Naive thymus-derived CD8-positive, alpha-beta T cell (primary cell): ENCODE data around the gene SPA17. TPM values are rescaled to one million over a fixed set of nuclear protein-coding genes. Genes with fewer than 3 reads are reported as not detected.

Source experiments
- ATAC-seq, 2 donors: fragments of 150-1000 bp; cut with Tn5 transposase in 1 of 2; sonication (Bioruptor Pico), chemical (Tn5 transposase) in 1 of 2; 1 replicate in 1 of 2; 2 replicates in 1 of 2; pipeline ENCODE4 v1.10.0; 2021; ENCODE audit warnings: mild to moderate bottlenecking in 2 of 2, moderate library complexity in 2 of 2
- POLR2A ChIA-PET: fragments of 350-600 bp; sonication (Branson Sonifier 250); formaldehyde crosslinking; loops from one replicate; lab custom pipeline; 2021; ENCODE audit warnings: antibody characterized with exemption; lab: Charles Lee
- DNase-seq, 10 donors: peaks; one replicate each; pipeline versions ENCODE4 v3.0.0 to v3.0.0-alpha.2; 2020 to 2022
- H3K27ac Mint-ChIP-seq, 10 donors: one replicate each; pipeline ENCODE4 v1.8.0; 2020 to 2022; ENCODE audit warnings: mild to moderate bottlenecking in 10 of 10, mixed read lengths in 10 of 10, moderate library complexity in 4 of 10, inconsistent platforms in 1 of 10
- H3K27me3 Mint-ChIP-seq, 5 donors: one replicate each; pipeline ENCODE4 v1.8.0; 2021 to 2022; ENCODE audit warnings: mixed read lengths in 5 of 5
- H3K36me3 Mint-ChIP-seq, 3 donors: one replicate each; pipeline ENCODE4 v1.8.0; 2020 to 2022; ENCODE audit warnings: mixed read lengths in 3 of 3, mild to moderate bottlenecking in 2 of 3, inconsistent platforms in 1 of 3
- H3K4me1 Mint-ChIP-seq, 4 donors: one replicate each; pipeline ENCODE4 v1.8.0; 2021 to 2022; ENCODE audit warnings: mixed read lengths in 4 of 4
- H3K4me3 Mint-ChIP-seq, 10 donors: one replicate each; pipeline ENCODE4 v1.8.0; 2020 to 2022; ENCODE audit warnings: mild to moderate bottlenecking in 10 of 10, mixed read lengths in 10 of 10, moderate library complexity in 6 of 10, inconsistent platforms in 1 of 10
- H3K9me3 Mint-ChIP-seq, 9 donors: one replicate each; pipeline ENCODE4 v1.8.0; 2020 to 2022; ENCODE audit warnings: mixed read lengths in 9 of 9, mild to moderate bottlenecking in 3 of 9, inconsistent platforms in 1 of 9, moderate library complexity in 1 of 9
- polyA plus RNA-seq, 3 donors: library from polyadenylated mRNA; unstranded; fragments of 300-500 nt; fragmentation: Illumina TruSeq; gene quantifications; one replicate each; pipeline ENCODE4 v1.2.3, GENCODE V29; 2021
- total RNA-seq, 8 experiments: library from RNA in 2 of 8; stranded (reverse) in 2 of 8; gene quantifications; one replicate each; pipeline ENCODE4 v1.2.3 and lab custom pipeline; 2021 to 2026

The SPA17 gene
- total and polyA plus RNA-seq, 5 experiments from 2014 or later: 0.36 to 2.5 (median 1.2) TPM

- Mint-ChIP-seq H3K4me3 (no peak overlapping the region), H3K9me3 (peaks cover 0 to 2% (median 0%) of the 10 kb centered on the region in 9 donors), H3K36me3 (peaks cover 4 to 22% (median 13%) of the 10 kb centered on the region in 3 donors), H3K27ac (no peak overlapping the region), H3K4me1 (peaks cover 18 to 31% (median 21%) of the 10 kb centered on the region in 4 donors), H3K27me3 (peaks cover 0 to 2% (median 0%) of the 10 kb centered on the region in 5 donors)
- POLR2A ChIA-PET: interaction anchor here (1.0 to 6.5 kb wide), 8 partner anchors 47 to 169 kb away, joined by 3 to 63 read pairs (median 4); partner anchors contain the start of genes ESAM and TBRG1
- ATAC-seq: no peak
- DNase-seq: peak in 9 of 10 donors; percentile 5 to 75 (median 52)
These were observed 4.5 kb upstream of the SPA17 start for GRCh38 chr11:124669193-124669592.

DNA sequence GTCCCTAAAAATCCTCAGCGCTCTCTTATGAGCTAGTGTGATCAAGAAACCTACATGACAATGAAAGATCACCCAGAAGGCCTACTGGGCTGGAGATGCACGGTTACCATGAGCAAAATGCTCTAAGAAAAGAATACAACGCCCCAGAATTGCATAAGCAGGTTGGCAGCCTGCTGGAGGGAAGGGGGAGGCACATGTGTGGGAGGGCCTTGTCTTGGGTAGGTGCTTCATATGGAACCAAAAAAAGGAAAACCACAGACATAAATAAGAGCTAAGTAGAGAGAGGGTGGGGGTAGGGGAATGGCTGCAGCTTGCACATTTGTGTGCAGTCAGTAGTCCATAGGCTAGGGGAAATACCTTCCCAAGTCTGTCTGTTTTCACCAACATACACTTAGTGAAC is 3.0 kb upstream of the SPA17 start:
- ATAC-seq (peak; percentile 69 to 73), DNase-seq (peak; percentile 25 to 86 (median 58))
- peaks cover 4 to 9% (median 6%) of the 10 kb centered on the region in 3 donors for H3K36me3 Mint-ChIP-seq
- peaks cover 0 to 2% (median 0%) of the 10 kb centered on the region in 5 donors for H3K27me3 Mint-ChIP-seq
- peak overlapping the region in 5 of 10 donors; percentile 61 to 90 (median 89) for H3K27ac Mint-ChIP-seq
- peaks cover 0 to 2% (median 0%) of the 10 kb centered on the region in 9 donors for H3K9me3 Mint-ChIP-seq
- H3K4me1 Mint-ChIP-seq: peaks cover 18 to 35% (median 26%) of the 10 kb centered on the region in 4 donors
- POLR2A ChIA-PET: interaction anchor here (0.9 to 6.5 kb wide), 9 partner anchors 70 to 283 kb away, joined by 3 to 63 read pairs (median 6); partner anchors contain the start of genes ESAM, MSANTD2, NRGN and VSIG2
- H3K4me3 Mint-ChIP-seq: peak overlapping the region in 9 of 10 donors; percentile 48 to 84 (median 62)

DNA sequence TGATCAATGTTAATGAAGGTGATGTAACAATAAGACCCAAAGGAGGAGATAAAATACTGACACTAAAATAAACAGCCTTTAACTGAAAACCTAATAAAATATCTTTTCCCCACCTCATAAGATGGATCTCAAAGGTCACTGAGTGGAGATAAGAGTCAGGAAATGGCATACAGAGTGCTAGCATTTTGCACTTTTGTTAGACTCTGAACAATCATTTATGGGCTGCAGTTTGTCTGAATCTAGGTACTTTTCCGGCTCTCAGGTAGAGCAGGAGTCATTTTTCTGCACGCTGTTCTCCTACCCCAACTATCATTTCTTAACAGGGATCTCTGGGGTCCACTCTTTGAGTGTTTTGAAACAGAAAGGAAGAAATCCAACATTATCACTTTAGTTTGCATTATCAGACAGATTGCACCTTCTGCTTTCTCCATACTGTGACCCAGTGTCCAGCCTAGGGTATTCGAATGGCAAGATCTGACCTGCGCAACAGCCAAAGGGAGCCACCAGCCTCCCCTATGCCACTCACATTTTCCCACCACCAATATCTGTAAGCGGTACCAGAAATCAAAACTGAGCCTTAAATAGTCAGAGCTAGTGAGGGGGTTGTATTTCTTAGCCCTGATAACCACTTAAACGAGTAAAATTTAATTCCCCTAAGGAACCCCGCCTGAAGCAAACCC is 1.0 kb upstream of the SPA17 start:
- no peak for ATAC-seq

DNA sequence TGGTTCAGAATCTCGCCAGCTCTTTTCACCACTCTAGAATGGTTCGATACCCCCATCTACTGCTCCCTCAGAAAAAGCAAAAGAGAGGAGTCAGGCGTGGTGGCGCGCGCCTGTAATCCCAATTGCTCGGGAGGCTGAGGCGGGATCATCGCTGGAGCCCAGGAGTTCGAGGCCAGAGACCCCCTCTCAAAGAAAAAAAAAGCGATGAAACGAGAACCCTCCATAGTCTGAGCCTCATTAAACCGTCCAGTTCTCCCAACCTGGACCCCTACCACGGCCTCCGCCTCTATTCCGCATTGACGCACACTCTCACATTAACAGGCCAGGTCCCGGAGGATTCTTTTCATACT is 439 bp downstream of the SPA17 start:
- ATAC-seq (no peak), DNase-seq (no peak)
- Mint-ChIP-seq H3K27me3 (peaks cover 0 to 2% (median 0%) of the 10 kb centered on the region in 5 donors), H3K36me3 (peaks cover 0 to 2% (median 0%) of the 10 kb centered on the region in 3 donors), H3K4me1 (peaks cover 18 to 39% (median 26%) of the 10 kb centered on the region in 4 donors), H3K27ac (peak overlapping the region in 9 of 10 donors; percentile 95 to 100 (median 98)), H3K4me3 (peak overlapping the region; percentile 78 to 98 (median 91)), H3K9me3 (peaks cover 0 to 2% (median 0%) of the 10 kb centered on the region in 9 donors)
- POLR2A ChIA-PET: interaction anchor here (0.6 to 6.5 kb wide), 11 partner anchors 10 to 280 kb away, joined by 3 to 63 read pairs (median 5); partner anchors contain the start of genes CCDC15, ESAM, MSANTD2 and TBRG1

More for the DNA sequence above, 1.0 kb upstream of the SPA17 start:
- peaks cover 0 to 2% (median 0%) of the 10 kb centered on the region in 5 donors for H3K27me3 Mint-ChIP-seq
- H3K36me3 Mint-ChIP-seq: peaks cover 0 to 2% (median 0%) of the 10 kb centered on the region in 3 donors
- POLR2A ChIA-PET: interaction anchor here (0.8 to 6.5 kb wide), 8 partner anchors 50 to 128 kb away, joined by 4 to 63 read pairs (median 13); partner anchors contain the start of genes ESAM, MSANTD2, TBRG1 and VSIG2
- DNase-seq: peak in 1 of 10 donors; percentile 3
- H3K9me3 Mint-ChIP-seq: peaks cover 0 to 2% (median 0%) of the 10 kb centered on the region in 9 donors
- peak overlapping the region in 8 of 10 donors; percentile 90 to 98 (median 94) for H3K27ac Mint-ChIP-seq
- peaks cover 18 to 39% (median 26%) of the 10 kb centered on the region in 4 donors for H3K4me1 Mint-ChIP-seq
- peak overlapping the region; percentile 78 to 98 (median 89) for H3K4me3 Mint-ChIP-seq

- Mint-ChIP-seq H3K9me3 (peaks cover 0 to 2% (median 0%) of the 10 kb centered on the region in 9 donors), H3K4me3 (peak overlapping the region; percentile 78 to 98 (median 91)), H3K27ac (peak overlapping the region in 9 of 10 donors; percentile 95 to 100 (median 98)), H3K36me3 (peaks cover 0 to 2% (median 0%) of the 10 kb centered on the region in 3 donors), H3K4me1 (peaks cover 18 to 39% (median 26%) of the 10 kb centered on the region in 4 donors), H3K27me3 (peaks cover 0 to 2% (median 0%) of the 10 kb centered on the region in 5 donors)
- ATAC-seq (no peak), DNase-seq (no peak)
- POLR2A ChIA-PET: interaction anchor here (0.6 to 6.5 kb wide), 7 partner anchors 51 to 279 kb away, joined by 3 to 63 read pairs (median 12); partner anchors contain the start of genes CCDC15, ESAM, TBRG1 and VSIG2
These were observed 867 bp downstream of the SPA17 start for GRCh38 chr11:124674571-124674970.

- peaks cover 0 to 2% (median 0%) of the 10 kb centered on the region in 9 donors for H3K9me3 Mint-ChIP-seq
- H3K27me3 Mint-ChIP-seq: peaks cover 0 to 2% (median 0%) of the 10 kb centered on the region in 5 donors
- no peak overlapping the region for H3K4me3 Mint-ChIP-seq
- DNase-seq (no peak), ATAC-seq (no peak)
- peaks cover 10 to 31% (median 25%) of the 10 kb centered on the region in 4 donors for H3K4me1 Mint-ChIP-seq
- peak overlapping the region in 5 of 10 donors; percentile 31 to 67 (median 40) for H3K27ac Mint-ChIP-seq
- POLR2A ChIA-PET: no interaction called here
- peaks cover 0 to 2% (median 0%) of the 10 kb centered on the region in 3 donors for H3K36me3 Mint-ChIP-seq
These were observed 2.7 kb downstream of the SPA17 start for GRCh38 chr11:124676386-124676785.

GRCh38 chr11:124678416-124678815 is 4.7 kb downstream of the SPA17 start:
- DNase-seq (no peak), ATAC-seq (no peak)
- POLR2A ChIA-PET: interaction anchor here (0.7 kb wide), 1 partner anchor 40 kb away, joined by 3 read pairs; no protein-coding TSS in a partner anchor
- H3K27me3 Mint-ChIP-seq: peaks cover 0 to 2% (median 0%) of the 10 kb centered on the region in 5 donors
- H3K36me3 Mint-ChIP-seq: peaks cover 3 to 11% (median 11%) of the 10 kb centered on the region in 3 donors
- no peak overlapping the region for H3K27ac Mint-ChIP-seq
- no peak overlapping the region for H3K4me3 Mint-ChIP-seq
- peaks cover under 1 to 15% (median 13%) of the 10 kb centered on the region in 9 donors for H3K9me3 Mint-ChIP-seq
- peaks cover 0 to 14% (median 9%) of the 10 kb centered on the region in 4 donors for H3K4me1 Mint-ChIP-seq

DNA sequence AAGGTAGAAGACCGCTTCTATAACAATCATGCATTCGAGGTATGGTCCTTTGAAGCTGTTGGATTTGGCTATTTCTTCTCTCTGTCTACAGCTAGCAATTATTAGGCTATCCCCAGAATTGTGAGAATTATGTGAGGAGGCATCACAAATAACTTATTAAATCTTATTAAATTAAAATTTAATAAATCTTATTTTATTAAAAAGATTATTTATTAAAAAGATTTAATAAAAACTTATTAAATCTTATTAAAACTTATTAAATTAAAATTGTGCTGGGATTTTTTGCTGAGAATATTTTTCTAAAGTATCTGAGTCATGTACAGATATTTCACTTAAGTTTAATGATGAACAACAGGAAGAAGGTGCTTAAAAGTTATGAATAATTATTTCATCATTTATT is 7.7 kb downstream of the SPA17 start:
- ATAC-seq (no peak), DNase-seq (no peak)
- H3K27me3 Mint-ChIP-seq: peaks cover 0 to 2% (median 0%) of the 10 kb centered on the region in 5 donors
- H3K9me3 Mint-ChIP-seq: peaks cover 6 to 45% (median 16%) of the 10 kb centered on the region in 9 donors
- POLR2A ChIA-PET: no interaction called here
- peaks cover 8 to 27% (median 22%) of the 10 kb centered on the region in 3 donors for H3K36me3 Mint-ChIP-seq
- no peak overlapping the region for H3K4me3 Mint-ChIP-seq
- peaks cover 0 to 2% (median 0%) of the 10 kb centered on the region in 4 donors for H3K4me1 Mint-ChIP-seq
- no peak overlapping the region for H3K27ac Mint-ChIP-seq

GRCh38 chr11:124682443-124682842 is 8.7 kb downstream of the SPA17 start:
- Mint-ChIP-seq H3K36me3 (peaks cover 8 to 36% (median 31%) of the 10 kb centered on the region in 3 donors), H3K4me3 (no peak overlapping the region), H3K9me3 (peaks cover 9 to 54% (median 26%) of the 10 kb centered on the region in 9 donors), H3K4me1 (no peaks in the 10 kb centered on the region), H3K27me3 (peaks cover 0 to 4% (median 0%) of the 10 kb centered on the region in 5 donors), H3K27ac (no peak overlapping the region)
- DNase-seq: no peak
- no peak for ATAC-seq
- POLR2A ChIA-PET: no interaction called here

DNA sequence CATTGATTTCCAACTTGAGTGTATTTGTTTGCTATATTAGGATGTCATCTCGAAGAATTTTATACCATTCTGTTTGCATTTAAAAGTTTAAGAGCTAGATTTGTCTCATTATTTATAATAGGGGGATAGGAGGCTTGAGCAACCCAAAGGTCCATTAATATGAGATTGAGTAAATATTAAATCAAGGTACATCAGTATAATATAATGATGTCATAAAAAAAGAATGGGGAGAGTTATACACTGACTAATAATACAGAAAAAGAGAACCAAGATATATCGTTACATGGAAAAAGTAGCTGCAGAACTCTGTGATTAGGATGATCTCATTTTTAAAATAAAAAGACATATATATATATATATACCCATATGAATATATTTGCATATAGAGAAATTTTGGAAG is 19.4 kb downstream of the SPA17 start:
- ATAC-seq (no peak), DNase-seq (no peak)
- Mint-ChIP-seq H3K4me1 (peaks cover 0 to 2% (median 0%) of the 10 kb centered on the region in 4 donors), H3K4me3 (no peak overlapping the region), H3K36me3 (no peaks in the 10 kb centered on the region), H3K27ac (no peak overlapping the region), H3K27me3 (no peaks in the 10 kb centered on the region), H3K9me3 (peaks cover 0 to 2% (median 0%) of the 10 kb centered on the region in 9 donors)
- POLR2A ChIA-PET: no interaction called here

DNA sequence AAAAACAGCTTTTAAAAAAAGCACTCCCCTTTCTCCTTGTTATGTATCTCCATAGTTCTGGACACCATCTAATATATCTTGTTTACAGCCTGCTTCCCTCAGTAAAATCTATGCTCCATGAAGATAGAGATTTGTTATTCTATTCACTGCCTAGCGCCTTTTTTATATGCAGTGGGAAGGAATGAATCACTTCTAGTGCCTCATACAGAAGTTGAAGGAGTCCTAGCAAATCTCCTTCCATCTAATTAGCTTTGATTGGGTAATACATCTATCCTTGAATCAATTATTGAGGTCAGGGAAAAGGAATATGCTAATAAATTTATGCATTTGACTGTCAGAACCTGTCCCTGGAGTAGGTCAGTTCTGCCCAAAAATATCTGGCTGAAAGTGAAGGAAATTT is 25.8 kb downstream of the SPA17 start:
- ATAC-seq (no peak), DNase-seq (no peak)
- peaks cover 3 to 13% (median 11%) of the 10 kb centered on the region in 5 donors for H3K27me3 Mint-ChIP-seq
- POLR2A ChIA-PET: interaction anchor here (0.5 kb wide), 1 partner anchor 1610 kb away, joined by 3 read pairs; no protein-coding TSS in a partner anchor
- H3K4me1 Mint-ChIP-seq: no peaks in the 10 kb centered on the region
- no peak overlapping the region for H3K4me3 Mint-ChIP-seq
- no peak overlapping the region for H3K27ac Mint-ChIP-seq
- H3K9me3 Mint-ChIP-seq: peaks cover 0 to 10% (median 5%) of the 10 kb centered on the region in 9 donors
- peaks cover 0 to 12% (median 11%) of the 10 kb centered on the region in 3 donors for H3K36me3 Mint-ChIP-seq

GRCh38 chr11:124700028-124700427 is 26.3 kb downstream of the SPA17 start:
- DNase-seq: no peak
- Mint-ChIP-seq H3K4me1 (no peaks in the 10 kb centered on the region), H3K27me3 (peaks cover 3 to 13% (median 11%) of the 10 kb centered on the region in 5 donors), H3K27ac (no peak overlapping the region), H3K36me3 (peaks cover 0 to 12% (median 11%) of the 10 kb centered on the region in 3 donors), H3K4me3 (no peak overlapping the region), H3K9me3 (peaks cover 0 to 10% (median 5%) of the 10 kb centered on the region in 9 donors)
- POLR2A ChIA-PET: no interaction called here
- no peak for ATAC-seq
